ENCODE results near the gene CARS1. TPM values are rescaled to one million over a fixed set of nuclear protein-coding genes. Genes with fewer than 3 reads are reported as not detected.

CARS1 gene
- total RNA-seq, 1 experiment from 2014 or later, result 120 TPM

- CTCF ChIA-PET, result interaction anchor here (0.6 kb wide), 1 partner anchor 102 kb away, joined by 3 read pairs; no protein-coding TSS in a partner anchor
- no TSS peak for BruUV-seq (replicated peaks)
- H3K4me3 ChIP-seq (ENCODE audit: low read depth in 2 of 2, low read length in 2 of 2), result no peak overlapping the region
- DNase-seq (ENCODE audit: low read depth, low spot score) (no peak), ATAC-seq (no peak)
- H3K36me3 ChIP-seq (ENCODE audit: control insufficient read depth, insufficient read depth, low read length), result peaks cover 25% of the 10 kb centered on the region
- H3K4me1 ChIP-seq (ENCODE audit: control insufficient read depth, insufficient read depth, low read length), result no peaks in the 10 kb centered on the region
- POLR2A ChIA-PET, result no interaction called here
- H3K27ac ChIP-seq (ENCODE audit: low read length), result no peak overlapping the region
- no peaks in the 10 kb centered on the region for H3K27me3 ChIP-seq (ENCODE audit: control insufficient read depth, insufficient read depth, low read length)
- TF ChIP-seq TCF7L2 (IDR thresholded peaks at IDR 0.05; ENCODE audit: low read depth, low read length) (no peak), SIN3A (IDR thresholded peaks at IDR 0.05; ENCODE audit: borderline replicate concordance, insufficient read depth, low read depth, low read length) (no peak), POLR2AphosphoS5 (IDR thresholded peaks at IDR 0.05; ENCODE audit: low read depth, low read length) (no peak), CTCF (IDR thresholded peaks at IDR 0.05) (no peak)
- TF ChIP-seq, protein P1, sequence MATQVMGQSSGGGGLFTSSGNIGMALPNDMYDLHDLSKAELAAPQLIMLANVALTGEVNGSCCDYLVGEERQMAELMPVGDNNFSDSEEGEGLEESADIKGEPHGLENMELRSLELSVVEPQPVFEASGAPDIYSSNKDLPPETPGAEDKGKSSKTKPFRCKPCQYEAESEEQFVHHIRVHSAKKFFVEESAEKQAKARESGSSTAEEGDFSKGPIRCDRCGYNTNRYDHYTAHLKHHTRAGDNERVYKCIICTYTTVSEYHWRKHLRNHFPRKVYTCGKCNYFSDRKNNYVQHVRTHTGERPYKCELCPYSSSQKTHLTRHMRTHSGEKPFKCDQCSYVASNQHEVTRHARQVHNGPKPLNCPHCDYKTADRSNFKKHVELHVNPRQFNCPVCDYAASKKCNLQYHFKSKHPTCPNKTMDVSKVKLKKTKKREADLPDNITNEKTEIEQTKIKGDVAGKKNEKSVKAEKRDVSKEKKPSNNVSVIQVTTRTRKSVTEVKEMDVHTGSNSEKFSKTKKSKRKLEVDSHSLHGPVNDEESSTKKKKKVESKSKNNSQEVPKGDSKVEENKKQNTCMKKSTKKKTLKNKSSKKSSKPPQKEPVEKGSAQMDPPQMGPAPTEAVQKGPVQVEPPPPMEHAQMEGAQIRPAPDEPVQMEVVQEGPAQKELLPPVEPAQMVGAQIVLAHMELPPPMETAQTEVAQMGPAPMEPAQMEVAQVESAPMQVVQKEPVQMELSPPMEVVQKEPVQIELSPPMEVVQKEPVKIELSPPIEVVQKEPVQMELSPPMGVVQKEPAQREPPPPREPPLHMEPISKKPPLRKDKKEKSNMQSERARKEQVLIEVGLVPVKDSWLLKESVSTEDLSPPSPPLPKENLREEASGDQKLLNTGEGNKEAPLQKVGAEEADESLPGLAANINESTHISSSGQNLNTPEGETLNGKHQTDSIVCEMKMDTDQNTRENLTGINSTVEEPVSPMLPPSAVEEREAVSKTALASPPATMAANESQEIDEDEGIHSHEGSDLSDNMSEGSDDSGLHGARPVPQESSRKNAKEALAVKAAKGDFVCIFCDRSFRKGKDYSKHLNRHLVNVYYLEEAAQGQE (IDR thresholded peaks at IDR 0.05; ENCODE audit: insufficient read depth in 1 of 2, low read depth in 2 of 2, low read length in 1 of 2), result no peak
- in situ Hi-C loops (cut with HindIII; ENCODE audit: low pct_unique_long_range_greater_than_20kb, low sequenced_read_pairs), result no loop called here
- intact Hi-C loops (cut with micrococcal nuclease; ENCODE audit: unreplicated experiment), result no loop called here
- H3K9me3 ChIP-seq (ENCODE audit: control insufficient read depth, insufficient read depth, low read depth, low read length), result no peaks in the 10 kb centered on the region
Observed at GRCh38 chr11:3008746-3009336, 48.4 kb downstream of the CARS1 start.

DNA sequence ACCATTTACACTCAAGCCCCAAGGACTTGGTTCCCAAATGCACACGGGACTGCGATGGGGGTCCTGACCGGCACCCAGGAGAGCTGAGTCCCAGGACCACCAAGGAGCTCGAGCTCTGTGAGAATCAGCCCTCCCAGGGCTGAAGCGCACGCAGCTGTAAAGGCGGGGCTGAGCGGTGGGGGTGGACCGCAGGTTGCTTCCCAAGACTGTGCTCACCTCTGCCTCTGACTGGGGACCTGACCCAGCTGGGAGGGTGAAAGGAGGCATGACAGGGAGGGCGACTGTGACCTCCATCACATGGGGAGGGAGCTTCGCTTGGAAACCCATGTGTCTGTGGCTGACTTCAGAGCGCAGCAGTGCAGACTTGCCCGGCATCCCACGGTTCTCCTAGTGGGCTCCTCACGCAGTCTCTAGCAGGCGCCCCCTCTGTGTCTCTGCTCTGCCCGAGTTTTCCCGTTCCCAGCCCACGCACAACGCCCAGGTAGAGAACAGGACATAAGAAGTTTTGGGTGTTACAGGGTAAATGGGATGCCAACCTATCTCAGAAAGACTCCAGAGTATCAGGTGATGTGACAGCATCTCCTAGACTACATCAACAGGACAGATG, 49.7 kb downstream of the CARS1 start:
- H3K4me1 ChIP-seq (ENCODE audit: control insufficient read depth, insufficient read depth, low read length), result peaks cover under 1% of the 10 kb centered on the region; the same call in 1 of the 2 replicates
- no TSS peak for BruUV-seq (replicated peaks)
- no peak overlapping the region for H3K27ac ChIP-seq (ENCODE audit: low read length)
- H3K27me3 ChIP-seq (ENCODE audit: control insufficient read depth, insufficient read depth, low read length), result no peaks in the 10 kb centered on the region
- CTCF ChIA-PET, result interaction anchor here (0.7 to 1.1 kb wide), 3 partner anchors 14 to 78 kb away, joined by 3 to 4 read pairs (median 4); no protein-coding TSS in a partner anchor
- TF ChIP-seq, protein P1 (IDR thresholded peaks at IDR 0.05; ENCODE audit: insufficient read depth in 1 of 2, low read depth in 2 of 2, low read length in 1 of 2), result no peak
- no peak for TF ChIP-seq POLR2AphosphoS5 (IDR thresholded peaks at IDR 0.05; ENCODE audit: low read depth, low read length)
- TF ChIP-seq CTCF (IDR thresholded peaks at IDR 0.05), result no peak
- no peak for TF ChIP-seq TCF7L2 (IDR thresholded peaks at IDR 0.05; ENCODE audit: low read depth, low read length)
- TF ChIP-seq SIN3A (IDR thresholded peaks at IDR 0.05; ENCODE audit: borderline replicate concordance, insufficient read depth, low read depth, low read length), result no peak
- intact Hi-C loops (cut with micrococcal nuclease; ENCODE audit: unreplicated experiment), result no loop called here
- DNase-seq (ENCODE audit: low read depth, low spot score) (no peak), ATAC-seq (no peak)
- H3K9me3 ChIP-seq (ENCODE audit: control insufficient read depth, insufficient read depth, low read depth, low read length), result no peaks in the 10 kb centered on the region
- in situ Hi-C loops (cut with HindIII; ENCODE audit: low pct_unique_long_range_greater_than_20kb, low sequenced_read_pairs), result no loop called here
- peaks cover 24% of the 10 kb centered on the region for H3K36me3 ChIP-seq (ENCODE audit: control insufficient read depth, insufficient read depth, low read length)
- no peak overlapping the region for H3K4me3 ChIP-seq (ENCODE audit: low read depth in 2 of 2, low read length in 2 of 2)
- POLR2A ChIA-PET, result no interaction called here
